ENCODE results near the gene HDGFL3. TPM values are rescaled to one million over a fixed set of nuclear protein-coding genes. Genes with fewer than 3 reads are reported as not detected.

HDGFL3 gene
- total and polyA plus RNA-seq, 2 donors (not counting 1 experiment from before 2014, with no cell fraction given), result 43.1 to 59.1 TPM

DNA sequence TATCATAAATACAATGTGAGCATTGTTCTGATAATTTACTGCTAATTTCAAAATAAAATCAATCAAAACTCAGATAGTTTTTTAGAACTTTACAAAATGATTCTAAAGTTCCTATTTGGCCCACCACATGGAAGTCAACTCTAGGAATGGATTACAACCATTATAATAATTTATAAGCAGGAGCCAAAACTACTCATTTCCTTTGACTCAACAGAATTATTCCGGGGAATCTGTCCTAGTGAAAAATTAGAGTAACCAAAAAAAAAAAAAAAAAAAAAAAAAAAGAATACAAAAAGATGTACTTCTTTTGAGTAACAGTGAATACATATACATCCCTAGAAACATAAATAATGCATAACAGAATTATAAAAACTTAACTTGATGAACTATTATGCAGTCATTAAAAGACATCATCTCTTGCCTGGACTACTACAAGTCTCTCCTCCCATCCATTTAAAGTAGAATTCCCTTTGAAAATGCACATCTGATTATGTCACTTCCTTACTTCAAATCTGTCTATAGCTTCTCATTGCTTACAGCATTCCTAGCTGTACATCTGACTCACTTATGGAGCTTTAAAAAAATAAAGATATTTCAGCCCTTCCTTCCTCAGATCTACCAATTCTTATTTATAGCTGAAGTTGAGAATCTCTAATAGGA lies 43.4 kb downstream of the HDGFL3 start:
- Histone ChIP-seq H3K4me3 (replicated peaks in 1 of 4; ENCODE audit: control extremely low read depth in 1 of 4, insufficient read depth in 1 of 4, low read depth in 3 of 4, low read length in 4 of 4) (no peak overlapping the region), H4K20me1 (ENCODE audit: control insufficient read depth, extremely low read depth, insufficient read depth, low read length) (no peaks in the 10 kb centered on the region), H3K9ac (ENCODE audit: insufficient read depth, low read length) (no peak overlapping the region), H2AFZ (ENCODE audit: low read length) (no peak overlapping the region), H3K79me2 (ENCODE audit: control insufficient read depth, insufficient read depth, low read length) (peaks cover 22% of the 10 kb centered on the region), H3K27ac (ENCODE audit: insufficient read depth, low read length) (no peak overlapping the region), H3K9me3 (ENCODE audit: control insufficient read depth, insufficient read depth, low read depth, low read length) (no peaks in the 10 kb centered on the region), H3K4me1 (ENCODE audit: control insufficient read depth, extremely low read depth, insufficient read depth, low read length) (peaks cover 2% of the 10 kb centered on the region), H3K27me3 (ENCODE audit: control insufficient read depth, insufficient read depth, low read length) (no peaks in the 10 kb centered on the region), H3K4me2 (ENCODE audit: extremely low read depth, insufficient read depth, low read length) (peak overlapping the region; percentile 23), H3K36me3 (ENCODE audit: control insufficient read depth, insufficient read depth, low read length) (no peaks in the 10 kb centered on the region)
- TF ChIP-seq, protein P1, sequence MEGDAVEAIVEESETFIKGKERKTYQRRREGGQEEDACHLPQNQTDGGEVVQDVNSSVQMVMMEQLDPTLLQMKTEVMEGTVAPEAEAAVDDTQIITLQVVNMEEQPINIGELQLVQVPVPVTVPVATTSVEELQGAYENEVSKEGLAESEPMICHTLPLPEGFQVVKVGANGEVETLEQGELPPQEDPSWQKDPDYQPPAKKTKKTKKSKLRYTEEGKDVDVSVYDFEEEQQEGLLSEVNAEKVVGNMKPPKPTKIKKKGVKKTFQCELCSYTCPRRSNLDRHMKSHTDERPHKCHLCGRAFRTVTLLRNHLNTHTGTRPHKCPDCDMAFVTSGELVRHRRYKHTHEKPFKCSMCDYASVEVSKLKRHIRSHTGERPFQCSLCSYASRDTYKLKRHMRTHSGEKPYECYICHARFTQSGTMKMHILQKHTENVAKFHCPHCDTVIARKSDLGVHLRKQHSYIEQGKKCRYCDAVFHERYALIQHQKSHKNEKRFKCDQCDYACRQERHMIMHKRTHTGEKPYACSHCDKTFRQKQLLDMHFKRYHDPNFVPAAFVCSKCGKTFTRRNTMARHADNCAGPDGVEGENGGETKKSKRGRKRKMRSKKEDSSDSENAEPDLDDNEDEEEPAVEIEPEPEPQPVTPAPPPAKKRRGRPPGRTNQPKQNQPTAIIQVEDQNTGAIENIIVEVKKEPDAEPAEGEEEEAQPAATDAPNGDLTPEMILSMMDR (conservative IDR thresholded peaks at IDR 0.05 in 1 of 2, IDR thresholded peaks at IDR 0.05 in 1 of 2; ENCODE audit: low read depth in 1 of 2, low read length in 2 of 2), result no peak
- no peak for TF ChIP-seq EZH2 (IDR thresholded peaks at IDR 0.05; ENCODE audit: low read length, missing control alignments)
- peak; percentile 43 to 69 for DNase-seq (ENCODE audit: low read depth in 2 of 2)

DNA sequence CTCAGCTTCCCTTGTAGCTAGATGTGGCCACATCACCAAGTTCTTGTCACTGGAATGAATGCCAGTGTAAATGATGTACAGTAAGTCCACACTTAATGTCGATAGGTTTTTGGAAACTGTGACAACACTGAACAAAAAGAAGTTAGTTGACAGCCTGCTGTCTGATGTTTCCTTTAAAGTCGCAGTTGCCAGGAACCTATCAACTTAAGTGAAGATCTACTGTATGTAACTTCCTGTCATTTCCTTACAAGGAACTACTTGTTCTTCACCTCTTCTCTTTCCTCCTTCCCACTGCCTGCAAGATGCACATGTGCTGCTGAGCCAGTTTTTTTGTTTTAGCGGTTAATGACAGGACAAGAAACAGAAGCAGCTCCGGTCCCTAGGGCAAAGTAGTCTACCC lies 44.6 kb downstream of the HDGFL3 start:
- H3K4me2 ChIP-seq (ENCODE audit: extremely low read depth, insufficient read depth, low read length), result no peak overlapping the region
- H2AFZ ChIP-seq (ENCODE audit: low read length), result no peak overlapping the region
- TF ChIP-seq, protein P1 (conservative IDR thresholded peaks at IDR 0.05 in 1 of 2, IDR thresholded peaks at IDR 0.05 in 1 of 2; ENCODE audit: low read depth in 1 of 2, low read length in 2 of 2), result no peak
- no peak for TF ChIP-seq EZH2 (IDR thresholded peaks at IDR 0.05; ENCODE audit: low read length, missing control alignments)
- no peak for DNase-seq (ENCODE audit: low read depth in 2 of 2)
- H3K4me1 ChIP-seq (ENCODE audit: control insufficient read depth, extremely low read depth, insufficient read depth, low read length), result peaks cover 2% of the 10 kb centered on the region
- H3K36me3 ChIP-seq (ENCODE audit: control insufficient read depth, insufficient read depth, low read length), result no peaks in the 10 kb centered on the region
- H4K20me1 ChIP-seq (ENCODE audit: control insufficient read depth, extremely low read depth, insufficient read depth, low read length), result no peaks in the 10 kb centered on the region
- H3K79me2 ChIP-seq (ENCODE audit: control insufficient read depth, insufficient read depth, low read length), result peaks cover 17% of the 10 kb centered on the region
- no peak overlapping the region for H3K9ac ChIP-seq (ENCODE audit: insufficient read depth, low read length)
- H3K27me3 ChIP-seq (ENCODE audit: control insufficient read depth, insufficient read depth, low read length), result no peaks in the 10 kb centered on the region
- no peaks in the 10 kb centered on the region for H3K9me3 ChIP-seq (ENCODE audit: control insufficient read depth, insufficient read depth, low read depth, low read length)
- no peak overlapping the region for H3K27ac ChIP-seq (ENCODE audit: insufficient read depth, low read length)
- no peak overlapping the region for H3K4me3 ChIP-seq (replicated peaks in 1 of 4; ENCODE audit: control extremely low read depth in 1 of 4, insufficient read depth in 1 of 4, low read depth in 3 of 4, low read length in 4 of 4)

DNA sequence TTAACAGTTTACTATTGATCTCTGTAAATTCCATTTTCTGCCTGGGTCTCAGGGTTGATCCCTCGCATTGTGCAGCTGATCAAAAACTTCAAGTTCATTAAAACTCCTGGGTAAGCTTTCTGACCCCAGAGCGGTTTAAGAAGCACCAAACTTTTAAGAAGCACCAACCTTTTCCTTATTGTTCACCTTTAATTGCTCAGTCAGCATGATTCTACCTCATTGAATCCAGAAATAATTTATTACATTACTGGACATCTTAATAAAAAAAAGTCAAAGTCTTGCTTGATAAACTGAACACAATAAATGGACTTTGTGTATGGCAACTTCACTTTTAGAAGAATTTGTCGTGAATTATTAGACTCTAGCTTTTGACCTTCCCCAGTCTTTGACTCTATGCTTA lies 46.9 kb downstream of the HDGFL3 start:
- Histone ChIP-seq H3K4me2 (ENCODE audit: extremely low read depth, insufficient read depth, low read length) (no peak overlapping the region), H3K36me3 (ENCODE audit: control insufficient read depth, insufficient read depth, low read length) (no peaks in the 10 kb centered on the region), H3K27ac (ENCODE audit: insufficient read depth, low read length) (no peak overlapping the region), H3K9ac (ENCODE audit: insufficient read depth, low read length) (no peak overlapping the region), H3K27me3 (ENCODE audit: control insufficient read depth, insufficient read depth, low read length) (no peaks in the 10 kb centered on the region), H3K79me2 (ENCODE audit: control insufficient read depth, insufficient read depth, low read length) (peaks cover 5% of the 10 kb centered on the region), H3K4me1 (ENCODE audit: control insufficient read depth, extremely low read depth, insufficient read depth, low read length) (peaks cover 2% of the 10 kb centered on the region), H2AFZ (ENCODE audit: low read length) (no peak overlapping the region), H4K20me1 (ENCODE audit: control insufficient read depth, extremely low read depth, insufficient read depth, low read length) (no peaks in the 10 kb centered on the region), H3K4me3 (replicated peaks in 1 of 4; ENCODE audit: control extremely low read depth in 1 of 4, insufficient read depth in 1 of 4, low read depth in 3 of 4, low read length in 4 of 4) (no peak overlapping the region), H3K9me3 (ENCODE audit: control insufficient read depth, insufficient read depth, low read depth, low read length) (no peaks in the 10 kb centered on the region)
- no peak for DNase-seq (ENCODE audit: low read depth in 2 of 2)
- TF ChIP-seq, protein P1 (conservative IDR thresholded peaks at IDR 0.05 in 1 of 2, IDR thresholded peaks at IDR 0.05 in 1 of 2; ENCODE audit: low read depth in 1 of 2, low read length in 2 of 2), result no peak
- no peak for TF ChIP-seq EZH2 (IDR thresholded peaks at IDR 0.05; ENCODE audit: low read length, missing control alignments)

Data from fibroblast of lung (primary cell).